NCI-H82 treated with DMSO at 0.1 percent for 48 hours (cell line): ENCODE data around the gene FOXC2.

Experiments
- DNase-seq: peaks from one replicate; lab custom pipeline; 2025; ENCODE audit not compliant: unreplicated experiment; lab: John Stamatoyannopoulos, UW

Gene FOXC2

GRCh38 chr16:86572606-86573005 lies 6.0 kb downstream of the FOXC2 start:
- no peak for DNase-seq

GRCh38 chr16:86573215-86573614 lies 6.6 kb downstream of the FOXC2 start:
- DNase-seq, result no peak

- no peak for DNase-seq
Measured at GRCh38 chr16:86573646-86574508, 7.2 kb downstream of the FOXC2 start.

GRCh38 chr16:86574646-86575045 lies 8.0 kb downstream of the FOXC2 start:
- no peak for DNase-seq

- DNase-seq, result no peak
Measured at GRCh38 chr16:86575095-86575685, 8.6 kb downstream of the FOXC2 start.

- DNase-seq, result peak; percentile 16
Measured at GRCh38 chr16:86575754-86576557, 9.3 kb downstream of the FOXC2 start.

GRCh38 chr16:86576591-86577313 lies 10.1 kb downstream of the FOXC2 start:
- no peak for DNase-seq

- no peak for DNase-seq
Measured at GRCh38 chr16:86577314-86577971, 10.8 kb downstream of the FOXC2 start.

GRCh38 chr16:86578061-86578599 lies 11.5 kb downstream of the FOXC2 start, which contains the start of gene FOXL1:
FOXL1 (plus strand) TSS chr16:86578549; CDS start chr16:86578724, 175 bp downstream.
- no peak for DNase-seq

DNA sequence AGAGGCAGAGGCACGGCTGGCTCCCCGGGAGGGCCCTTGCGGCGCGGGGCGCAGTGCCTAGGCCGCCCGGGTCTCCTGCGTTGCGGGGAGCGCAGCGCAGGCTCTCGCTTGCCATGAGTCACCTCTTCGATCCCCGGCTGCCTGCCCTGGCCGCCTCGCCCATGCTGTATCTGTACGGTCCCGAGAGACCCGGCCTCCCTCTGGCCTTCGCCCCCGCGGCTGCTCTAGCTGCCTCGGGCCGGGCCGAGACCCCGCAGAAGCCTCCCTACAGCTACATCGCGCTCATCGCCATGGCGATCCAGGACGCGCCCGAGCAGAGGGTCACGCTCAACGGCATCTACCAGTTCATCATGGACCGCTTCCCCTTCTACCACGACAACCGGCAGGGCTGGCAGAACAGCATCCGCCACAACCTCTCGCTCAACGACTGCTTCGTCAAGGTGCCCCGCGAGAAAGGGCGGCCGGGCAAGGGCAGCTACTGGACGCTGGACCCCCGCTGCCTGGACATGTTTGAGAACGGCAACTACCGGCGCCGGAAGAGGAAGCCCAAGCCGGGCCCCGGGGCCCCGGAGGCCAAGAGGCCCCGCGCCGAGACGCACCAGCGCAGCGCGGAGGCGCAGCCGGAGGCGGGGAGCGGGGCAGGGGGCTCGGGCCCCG lies 12.1 kb downstream of the FOXC2 start:
- no peak for DNase-seq

DNA sequence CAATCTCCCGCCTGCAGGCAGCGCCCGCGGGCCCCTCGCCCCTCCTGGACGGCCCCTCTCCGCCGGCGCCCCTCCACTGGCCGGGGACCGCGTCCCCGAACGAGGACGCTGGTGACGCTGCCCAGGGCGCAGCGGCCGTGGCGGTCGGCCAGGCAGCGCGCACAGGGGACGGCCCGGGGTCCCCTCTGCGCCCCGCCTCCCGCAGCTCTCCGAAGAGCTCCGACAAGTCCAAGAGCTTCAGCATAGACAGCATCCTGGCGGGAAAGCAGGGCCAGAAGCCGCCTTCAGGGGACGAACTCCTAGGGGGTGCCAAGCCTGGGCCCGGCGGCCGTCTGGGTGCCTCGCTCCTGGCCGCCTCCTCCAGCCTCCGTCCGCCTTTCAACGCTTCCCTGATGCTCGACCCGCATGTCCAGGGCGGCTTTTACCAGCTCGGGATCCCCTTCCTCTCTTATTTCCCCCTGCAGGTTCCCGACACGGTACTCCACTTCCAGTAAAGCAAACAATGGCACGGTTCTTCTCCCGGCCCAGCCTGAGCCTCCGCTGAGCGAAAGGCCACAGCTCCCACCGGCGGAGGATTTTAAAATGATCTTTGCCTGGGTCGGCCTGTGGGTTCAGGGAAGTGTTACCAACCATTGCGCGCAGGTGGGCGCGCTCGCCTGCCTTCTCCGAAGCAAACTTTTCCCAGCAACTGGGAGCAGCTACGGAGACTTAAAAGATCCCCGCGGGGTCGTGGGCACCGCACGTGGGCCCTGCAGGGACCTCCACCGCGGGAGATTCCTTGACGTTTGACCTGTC lies 12.8 kb downstream of the FOXC2 start:
- no peak for DNase-seq

DNA sequence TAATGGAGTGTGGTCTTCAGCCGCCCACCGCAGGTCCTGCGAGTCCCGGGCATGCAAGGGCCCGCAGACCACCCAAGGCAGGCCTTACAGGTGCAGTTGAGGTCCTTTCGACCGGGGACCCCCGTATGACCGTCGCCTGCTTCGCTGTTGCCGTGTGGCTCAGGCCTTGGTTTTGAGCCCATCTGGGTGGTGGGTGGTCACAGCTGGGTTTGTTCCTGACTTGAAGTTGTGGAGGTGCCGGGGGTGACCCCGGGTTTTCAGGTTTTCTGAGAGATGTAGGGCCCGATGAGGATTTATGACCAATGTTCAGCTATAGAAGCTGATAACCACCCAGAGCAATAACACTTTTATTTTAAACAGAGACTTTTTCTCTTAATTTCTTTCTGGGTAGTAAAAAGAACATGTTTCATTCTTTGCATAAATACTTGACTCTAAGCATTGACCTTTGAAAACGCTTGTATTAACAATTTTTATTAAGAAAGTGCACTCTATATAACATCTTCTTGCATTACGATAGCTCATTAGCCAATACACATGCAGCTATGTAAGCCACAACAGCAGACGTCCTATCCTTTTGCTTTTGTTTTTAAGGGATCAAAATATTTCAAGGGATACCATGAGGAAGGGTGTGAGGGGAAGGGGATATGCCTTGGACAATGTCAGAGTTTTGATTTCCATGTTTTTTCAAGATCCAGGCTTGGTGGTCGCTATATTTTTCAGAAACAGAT lies 13.6 kb downstream of the FOXC2 start:
- DNase-seq, result no peak

DNA sequence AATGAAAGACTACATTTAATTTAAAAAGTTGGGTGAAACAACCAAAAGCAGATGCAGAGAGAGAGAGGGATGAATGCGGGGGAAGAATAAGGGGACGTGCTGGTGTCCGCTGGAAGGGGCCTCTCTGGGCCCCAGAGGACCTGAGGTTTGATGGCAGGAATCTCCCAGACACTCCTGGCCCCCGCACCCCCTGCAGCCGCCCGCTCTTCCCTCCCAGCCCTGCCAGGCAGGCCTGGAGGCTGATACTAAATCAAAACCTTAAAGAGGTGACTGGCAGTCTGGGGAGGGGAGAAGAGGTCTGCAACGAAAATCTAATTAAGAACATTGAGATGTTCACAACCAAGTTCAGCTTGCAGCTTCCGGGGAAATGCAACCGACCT lies 14.2 kb downstream of the FOXC2 start:
- DNase-seq, result no peak

DNA sequence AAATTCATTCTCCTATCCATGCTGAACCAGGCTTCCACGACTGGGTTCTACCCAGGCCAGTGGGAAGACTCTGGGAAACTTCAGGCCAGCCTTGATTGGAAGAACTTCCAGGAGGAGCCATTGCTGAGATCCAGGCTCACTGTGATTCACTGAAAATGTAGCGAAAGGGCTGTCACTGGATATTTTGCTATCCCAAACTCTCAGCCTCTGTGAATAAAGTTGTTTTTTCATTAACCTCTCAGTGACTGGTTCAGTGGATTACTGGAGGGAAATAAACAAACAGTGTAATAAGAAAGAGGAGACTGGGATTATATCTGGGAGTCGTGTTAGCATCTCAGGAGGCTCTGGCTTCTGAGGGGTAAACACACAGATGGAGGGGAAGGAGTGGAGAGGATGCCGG lies 14.8 kb downstream of the FOXC2 start:
- DNase-seq, result no peak

DNA sequence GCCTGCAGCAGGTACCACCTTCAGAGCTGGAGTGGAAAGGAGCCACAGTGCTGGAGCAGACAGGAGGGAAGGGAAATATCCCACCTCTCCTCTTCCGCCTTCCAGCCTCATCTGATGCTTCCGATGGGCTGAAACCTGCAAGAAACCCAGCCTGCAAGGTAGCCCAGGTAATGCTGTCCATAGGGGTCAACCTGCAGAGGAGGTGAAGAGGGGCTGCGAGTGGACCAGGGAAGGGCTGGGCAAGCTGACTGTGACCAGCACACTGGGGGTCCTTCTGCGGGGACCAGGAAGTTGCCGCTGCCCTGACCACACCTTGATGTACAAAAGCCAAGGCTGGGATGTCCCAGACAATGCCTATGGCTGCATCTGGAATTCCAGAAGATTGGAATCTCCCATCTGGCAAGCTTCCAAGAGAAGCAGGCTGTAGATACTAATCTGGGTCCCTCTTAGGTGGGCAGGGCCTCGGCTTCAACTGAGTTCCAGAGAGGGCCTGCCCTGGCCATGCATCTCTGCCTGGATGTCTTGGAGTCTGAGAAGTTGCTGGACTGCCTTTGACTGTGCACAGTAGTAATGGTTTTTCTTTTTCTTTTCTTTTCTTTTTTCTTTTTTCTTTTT lies 17.5 kb downstream of the FOXC2 start:
- no peak for DNase-seq

DNA sequence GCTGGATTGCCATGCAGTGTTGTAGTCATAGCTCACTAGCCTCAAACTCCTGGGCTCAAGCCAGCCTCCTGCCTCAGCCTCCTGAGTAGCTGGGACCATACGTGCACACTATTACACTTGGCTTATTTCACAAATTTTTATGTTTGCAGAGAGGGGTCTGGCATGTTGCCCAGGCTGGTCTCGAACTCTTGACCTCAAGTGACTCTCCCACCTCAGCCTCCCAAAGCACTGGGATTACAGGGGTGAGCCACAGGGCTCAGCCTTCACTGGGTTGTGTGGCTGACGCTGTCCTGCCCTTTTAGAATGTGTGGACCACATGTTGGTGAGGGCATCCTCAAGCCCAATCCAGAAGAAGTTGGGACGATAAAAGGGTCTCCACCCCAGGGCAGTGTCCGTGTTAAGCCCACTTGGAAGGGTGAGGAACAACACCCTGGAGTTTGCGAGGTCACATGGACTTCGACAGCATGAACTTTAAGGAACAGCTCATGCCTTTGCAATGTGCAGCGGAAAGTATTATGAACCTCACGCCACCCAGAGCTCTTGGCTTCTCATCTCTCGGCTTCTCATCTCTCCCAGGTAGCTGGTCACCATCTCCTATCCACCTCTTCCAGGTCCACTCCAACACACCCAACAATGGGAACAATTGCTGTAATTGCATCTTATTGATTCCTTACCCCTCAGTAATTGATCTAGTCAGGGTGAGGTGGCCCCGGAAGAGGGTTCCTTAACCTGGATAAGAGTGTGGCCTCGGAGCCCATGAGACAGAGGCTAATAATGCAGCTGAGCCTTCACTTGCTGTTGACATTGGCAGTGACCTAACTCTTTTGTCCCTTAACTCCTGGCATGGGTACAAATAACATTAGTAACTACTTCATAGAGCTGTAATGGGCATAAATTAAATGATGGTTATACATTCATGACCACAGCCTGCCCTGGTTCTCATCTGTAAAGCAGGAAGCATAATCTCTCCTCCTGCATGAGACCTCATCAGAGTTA lies 18.4 kb downstream of the FOXC2 start:
- DNase-seq, result no peak
